GM12873 (cell line): Measurements from ENCODE around the gene MKRN1.

Source experiments
- TF ChIP-seq, protein P1 (sequence below): IDR thresholded peaks from 2 replicates; pipeline ENCODE4 v1.5.1; 2012; ENCODE audit warnings: low read depth, mild to moderate bottlenecking, moderate library complexity, low read length, control low read depth; ENCODE audit not compliant: insufficient read depth; ENCODE audit errors: missing control alignments

Gene MKRN1

DNA sequence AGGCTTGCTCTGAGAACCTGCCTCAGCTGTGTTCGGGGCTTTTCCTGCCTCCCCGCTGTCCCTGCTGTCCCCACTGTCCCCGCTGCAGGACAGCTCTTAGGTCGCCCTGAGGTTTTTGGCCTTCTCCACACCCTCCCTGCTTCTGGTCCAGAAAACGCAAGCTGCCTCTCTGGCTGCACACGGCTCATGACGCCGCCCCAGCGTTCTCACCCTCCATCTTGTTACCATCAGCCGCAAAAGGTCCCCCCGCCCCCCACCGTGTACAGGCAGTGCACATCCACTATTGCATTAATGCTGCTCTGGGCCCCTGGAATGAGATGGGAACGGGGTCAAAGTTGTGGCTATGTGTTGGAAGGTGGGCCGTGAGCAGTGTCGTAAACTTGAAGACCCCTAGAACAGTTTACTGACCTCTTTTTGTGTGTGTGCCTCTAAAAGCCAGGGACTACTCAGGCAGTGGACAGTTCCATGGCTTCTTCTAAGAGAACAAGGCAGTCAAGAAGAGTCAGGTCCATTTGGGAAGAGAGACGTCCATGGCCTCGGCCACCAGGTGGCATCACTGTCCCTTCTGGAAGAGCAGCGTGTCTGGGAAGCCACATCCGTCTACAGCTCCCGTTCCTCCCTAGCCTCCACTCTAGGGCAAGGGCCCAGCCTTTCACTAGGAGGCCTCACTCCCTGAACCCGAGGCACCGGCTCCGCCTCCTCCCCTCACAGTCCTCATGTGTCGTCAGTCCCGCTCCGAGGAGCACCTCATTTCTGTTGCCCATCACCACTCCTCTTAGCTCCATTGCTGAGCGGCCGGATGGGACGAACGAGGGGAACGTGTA is 38.5 kb upstream of the MKRN1 start:
- TF ChIP-seq, protein P1, sequence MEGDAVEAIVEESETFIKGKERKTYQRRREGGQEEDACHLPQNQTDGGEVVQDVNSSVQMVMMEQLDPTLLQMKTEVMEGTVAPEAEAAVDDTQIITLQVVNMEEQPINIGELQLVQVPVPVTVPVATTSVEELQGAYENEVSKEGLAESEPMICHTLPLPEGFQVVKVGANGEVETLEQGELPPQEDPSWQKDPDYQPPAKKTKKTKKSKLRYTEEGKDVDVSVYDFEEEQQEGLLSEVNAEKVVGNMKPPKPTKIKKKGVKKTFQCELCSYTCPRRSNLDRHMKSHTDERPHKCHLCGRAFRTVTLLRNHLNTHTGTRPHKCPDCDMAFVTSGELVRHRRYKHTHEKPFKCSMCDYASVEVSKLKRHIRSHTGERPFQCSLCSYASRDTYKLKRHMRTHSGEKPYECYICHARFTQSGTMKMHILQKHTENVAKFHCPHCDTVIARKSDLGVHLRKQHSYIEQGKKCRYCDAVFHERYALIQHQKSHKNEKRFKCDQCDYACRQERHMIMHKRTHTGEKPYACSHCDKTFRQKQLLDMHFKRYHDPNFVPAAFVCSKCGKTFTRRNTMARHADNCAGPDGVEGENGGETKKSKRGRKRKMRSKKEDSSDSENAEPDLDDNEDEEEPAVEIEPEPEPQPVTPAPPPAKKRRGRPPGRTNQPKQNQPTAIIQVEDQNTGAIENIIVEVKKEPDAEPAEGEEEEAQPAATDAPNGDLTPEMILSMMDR = peak; percentile 92

DNA sequence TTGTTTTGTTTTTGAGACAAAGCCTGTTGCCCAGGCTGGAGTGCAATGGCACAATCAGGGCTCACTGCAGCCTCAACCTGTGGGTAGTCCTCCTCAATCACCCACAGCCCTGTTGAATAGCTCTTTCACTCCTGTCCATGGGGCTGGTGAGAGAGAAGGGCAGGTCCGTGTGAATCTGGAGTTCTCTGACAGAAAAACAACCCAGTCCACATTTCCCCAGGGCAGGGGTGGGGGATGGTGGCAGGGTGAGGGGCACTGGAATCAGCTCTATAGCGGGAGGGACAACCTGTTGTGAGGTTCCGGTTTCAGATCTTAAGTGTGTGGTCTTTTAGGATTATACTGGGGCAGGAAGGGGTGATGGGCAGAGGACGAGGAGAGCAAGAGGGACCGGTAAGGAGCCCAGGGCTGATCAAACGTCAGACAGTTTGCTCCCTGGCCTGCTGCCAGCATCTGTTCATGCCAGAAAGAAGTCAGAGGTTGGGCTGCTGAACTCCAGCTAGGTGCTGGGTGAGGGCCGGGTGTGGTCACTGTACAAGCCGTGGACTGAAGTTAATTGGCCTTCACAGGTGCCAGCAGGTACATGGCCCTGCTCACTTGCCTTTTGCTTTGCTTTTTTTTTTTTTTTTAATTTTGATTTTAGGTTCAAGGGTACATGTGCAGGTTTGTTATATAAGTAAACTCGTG is 33.2 kb upstream of the MKRN1 start:
- TF ChIP-seq, protein P1 = no peak

DNA sequence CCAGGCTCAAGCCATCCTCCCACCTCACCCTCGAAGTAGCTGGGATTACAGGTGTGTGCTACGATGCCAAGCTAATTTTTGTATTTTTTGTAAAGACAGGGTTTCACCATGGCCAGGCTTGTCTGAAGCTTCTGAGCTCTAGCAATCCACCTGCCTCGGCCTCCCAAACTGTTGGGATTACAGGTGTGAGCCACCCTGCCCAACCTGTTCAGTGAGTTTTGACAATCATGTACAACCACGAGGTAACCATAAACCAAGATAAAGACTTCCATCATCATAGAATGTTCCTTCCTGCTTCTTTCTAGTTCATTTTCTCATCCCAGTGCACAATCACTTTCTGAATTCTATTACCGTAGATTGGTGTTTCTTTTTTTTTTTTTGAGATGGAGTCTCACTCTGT is 30.5 kb upstream of the MKRN1 start:
- TF ChIP-seq, protein P1 = no peak

DNA sequence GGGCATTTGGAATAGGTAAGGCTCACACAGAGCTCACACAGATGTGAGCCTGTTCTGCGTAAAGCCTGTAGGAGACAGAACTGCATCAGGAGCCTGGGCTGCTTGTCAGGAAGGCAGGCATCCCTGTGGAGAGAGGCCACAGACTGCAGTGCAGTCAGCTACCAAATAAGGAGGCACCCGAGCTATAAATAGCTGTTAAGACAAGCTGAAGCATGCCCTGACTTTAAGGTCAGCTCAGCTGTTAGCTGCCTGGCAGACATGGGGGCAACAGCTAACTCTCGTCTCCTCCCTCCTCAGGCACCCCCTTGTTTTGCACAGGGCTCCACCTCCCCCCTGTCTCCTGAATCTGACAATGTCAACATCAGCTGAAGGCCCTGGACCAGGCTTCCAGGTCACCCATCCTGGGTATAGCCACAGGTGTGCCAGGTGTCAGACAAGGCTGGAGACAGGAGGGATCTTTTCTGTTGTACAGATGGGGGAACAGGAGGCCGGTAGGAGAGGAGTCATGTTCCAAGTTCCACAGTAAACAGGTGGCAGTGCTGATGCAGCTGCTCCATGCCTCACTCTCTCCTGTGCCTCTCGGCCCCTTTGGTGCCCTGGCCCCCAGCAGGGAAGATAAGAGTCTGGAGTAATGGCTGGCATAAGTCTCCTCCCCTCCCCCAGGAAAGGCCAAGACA is 27.6 kb upstream of the MKRN1 start:
- TF ChIP-seq, protein P1 = no peak

DNA sequence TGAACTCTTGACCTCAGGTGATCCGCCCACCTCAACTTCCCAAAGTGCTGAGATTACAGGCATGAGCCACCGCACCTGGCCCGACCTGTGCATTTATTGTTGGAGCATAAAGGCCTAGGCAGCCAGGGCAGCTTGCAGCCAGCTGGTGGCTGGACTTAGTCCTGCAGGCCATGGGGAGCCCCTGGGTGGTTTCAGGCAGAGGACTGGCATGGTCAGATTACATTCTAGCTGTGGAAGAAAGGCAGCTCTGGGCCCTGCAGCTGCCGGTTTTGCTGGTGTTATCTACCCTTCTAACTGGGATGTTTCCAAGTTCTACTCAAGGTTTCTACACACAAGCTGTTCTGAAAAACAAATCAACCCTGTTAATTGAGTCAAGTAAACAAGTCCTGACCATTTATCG is 22.7 kb upstream of the MKRN1 start:
- TF ChIP-seq, protein P1 = no peak

DNA sequence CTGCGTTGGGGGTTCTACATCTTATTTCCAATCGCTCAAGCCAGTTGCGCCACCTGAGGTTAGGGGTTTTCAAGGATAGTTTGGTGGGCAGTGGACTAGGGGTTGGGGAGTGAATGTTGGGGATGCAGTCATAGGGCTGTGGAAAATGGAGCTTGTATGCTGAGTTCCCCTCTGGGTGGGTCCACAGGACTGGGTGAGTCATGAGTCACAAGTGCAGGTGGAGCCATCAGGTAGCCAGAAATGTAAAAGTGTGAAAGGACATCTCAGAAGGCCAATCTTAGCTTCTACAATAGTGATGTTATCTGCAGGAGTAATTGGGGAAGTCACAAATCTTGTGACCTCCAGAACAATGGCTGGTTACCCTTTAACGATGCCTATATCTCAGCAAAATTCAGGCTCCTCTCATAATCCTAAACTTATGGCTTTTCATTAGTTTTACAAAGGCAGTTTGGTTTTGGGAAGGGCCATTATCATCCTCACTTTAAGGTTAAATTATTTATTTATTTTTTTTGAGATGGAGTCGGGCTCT is 18.0 kb upstream of the MKRN1 start:
- TF ChIP-seq, protein P1 = no peak

DNA sequence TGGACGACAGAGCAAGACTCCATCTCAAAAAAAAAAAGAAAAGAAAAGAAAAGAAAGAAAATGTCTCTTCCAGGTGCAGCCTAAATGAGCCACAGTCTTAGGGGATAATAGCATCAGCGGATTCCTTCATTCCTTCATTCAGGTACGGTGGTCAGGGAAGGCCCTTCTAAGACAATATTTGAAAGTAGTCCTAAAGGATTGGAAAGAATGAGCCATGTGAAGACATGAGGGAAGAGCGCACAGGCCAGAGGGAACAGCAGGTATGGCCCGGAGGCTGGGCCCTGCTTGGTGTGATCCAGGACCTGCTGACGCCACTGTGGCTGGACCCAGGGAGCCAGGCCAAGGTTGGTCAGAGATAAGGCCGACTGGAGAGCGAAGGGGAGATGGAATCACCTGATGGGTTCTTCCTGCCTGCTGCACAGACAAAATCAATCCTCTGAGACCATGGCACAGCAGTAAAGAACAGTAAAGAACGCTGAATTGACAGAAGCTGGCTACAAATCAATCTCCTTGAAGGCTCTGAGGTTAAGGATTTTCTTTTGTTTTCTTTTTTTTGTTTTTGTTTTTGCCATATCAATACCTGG is 16.3 kb upstream of the MKRN1 start:
- TF ChIP-seq, protein P1 = no peak
